ENCODE data around the gene PTH1R.
"Not testable (repeated sequence)": the region's sequence is repeated elsewhere in the genome, so short reads cannot be mapped to it uniquely, and the experiment has no call there.

PTH1R gene

DNA sequence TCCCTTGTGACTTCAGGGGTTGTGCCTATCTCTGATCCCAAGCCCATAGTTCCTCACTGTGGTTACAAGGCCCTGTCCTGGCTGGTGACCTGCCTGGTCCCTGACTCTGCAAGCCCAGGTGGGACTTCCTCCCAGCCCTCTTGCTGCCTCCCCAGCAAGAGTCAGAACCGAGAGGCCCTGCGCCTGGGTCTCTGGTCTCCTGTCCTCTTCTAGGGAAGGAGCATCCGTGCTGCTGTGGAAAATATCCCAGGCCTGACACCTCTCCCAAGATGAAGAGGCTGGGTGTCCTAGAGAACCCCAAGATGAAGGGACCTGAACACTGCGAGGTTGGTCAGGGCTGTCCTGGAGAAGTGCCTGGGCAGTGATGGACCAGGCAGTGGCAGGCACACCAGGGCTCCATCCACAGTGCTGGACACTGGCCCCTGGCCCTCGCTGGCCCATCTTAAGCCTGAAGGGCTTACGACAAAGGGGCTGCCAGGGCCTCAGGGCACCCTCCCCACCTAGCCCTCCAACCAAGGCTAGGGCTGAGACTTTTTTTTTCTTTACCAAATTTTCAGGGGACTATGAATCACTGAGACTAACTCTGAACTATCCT is 32.7 kb downstream of the PTH1R start:
- DNase-seq (ENCODE audit: low spot score), result no peak

DNA sequence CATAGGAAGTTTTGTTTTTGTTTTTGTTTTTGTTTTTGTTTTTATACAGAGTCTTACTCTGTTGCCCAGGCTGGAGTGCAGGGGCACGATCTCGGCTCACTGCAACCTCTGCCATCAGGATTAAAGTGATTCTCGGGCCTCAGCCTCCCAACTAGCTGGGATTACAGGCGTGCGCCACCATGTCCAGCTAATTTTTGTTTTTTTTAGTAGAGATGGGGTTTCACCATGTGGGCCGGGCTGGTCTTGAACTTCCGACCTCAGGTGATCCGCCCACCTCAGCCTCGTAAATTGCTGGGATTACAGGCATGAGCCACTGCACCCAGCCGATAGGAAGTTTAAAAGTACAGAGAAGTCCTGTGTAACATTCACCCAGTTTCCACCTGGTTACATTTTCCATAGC is 33.4 kb downstream of the PTH1R start:
- DNase-seq (ENCODE audit: low spot score), result not testable (repeated sequence)

DNA sequence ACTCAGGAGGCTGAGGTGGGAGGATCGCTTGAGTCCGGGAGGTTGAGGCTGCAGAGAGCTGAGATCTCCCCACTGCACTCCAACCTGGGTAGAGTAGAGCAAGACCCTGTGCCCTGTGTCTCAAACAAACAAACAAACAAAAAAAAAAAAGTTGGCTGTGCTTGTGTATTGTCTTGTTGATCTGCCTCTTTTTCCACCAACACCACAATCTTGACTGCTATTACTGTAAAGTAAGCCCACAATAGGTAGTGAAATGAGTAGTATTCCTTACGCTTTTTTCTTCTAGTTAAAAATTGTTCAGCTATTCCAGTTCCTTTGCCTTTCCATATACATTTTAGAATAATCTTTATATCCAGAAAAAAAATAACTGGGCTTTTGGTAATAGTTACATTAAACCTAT is 35.5 kb downstream of the PTH1R start:
- DNase-seq (ENCODE audit: low spot score), result no peak

DNA sequence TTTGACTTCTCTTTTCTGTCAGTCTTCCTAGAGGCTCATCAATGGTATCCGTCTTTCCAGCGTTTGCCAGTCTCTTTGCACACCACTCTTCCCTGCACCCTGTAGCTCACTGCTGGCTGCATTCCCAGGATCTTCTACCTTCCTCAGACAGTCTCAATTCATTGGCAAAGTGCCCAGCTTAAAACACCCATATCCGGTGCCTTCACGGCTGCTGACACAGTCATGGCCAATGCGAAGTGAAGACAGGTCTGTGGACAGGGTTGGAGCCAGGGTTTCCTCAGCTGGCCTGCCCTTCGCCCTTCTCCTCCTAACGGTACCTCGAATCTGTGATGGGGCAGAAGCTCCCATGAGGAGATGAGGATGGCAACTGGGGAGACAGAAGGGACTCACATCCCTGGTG is 36.1 kb downstream of the PTH1R start:
- no peak for DNase-seq (ENCODE audit: low spot score)

DNA sequence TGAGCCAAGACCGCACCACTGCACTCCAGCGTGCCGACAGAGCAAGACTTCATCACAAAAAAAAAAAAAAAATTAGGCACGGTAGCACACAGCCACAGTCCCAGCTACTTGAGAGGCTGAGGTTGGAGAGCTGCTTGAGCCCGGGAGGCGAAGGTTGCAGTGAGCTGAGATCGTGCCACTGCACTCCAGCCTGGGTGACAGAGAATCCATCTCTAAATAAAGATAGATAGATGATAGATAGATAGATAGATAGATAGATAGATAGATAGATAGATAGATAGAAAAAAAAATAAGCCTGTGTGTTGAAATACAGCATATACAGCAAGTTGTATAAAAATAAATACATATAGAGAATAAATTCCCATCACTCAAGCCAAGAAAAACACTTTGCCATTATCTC is 37.3 kb downstream of the PTH1R start:
- DNase-seq (ENCODE audit: low spot score), result no peak

DNA sequence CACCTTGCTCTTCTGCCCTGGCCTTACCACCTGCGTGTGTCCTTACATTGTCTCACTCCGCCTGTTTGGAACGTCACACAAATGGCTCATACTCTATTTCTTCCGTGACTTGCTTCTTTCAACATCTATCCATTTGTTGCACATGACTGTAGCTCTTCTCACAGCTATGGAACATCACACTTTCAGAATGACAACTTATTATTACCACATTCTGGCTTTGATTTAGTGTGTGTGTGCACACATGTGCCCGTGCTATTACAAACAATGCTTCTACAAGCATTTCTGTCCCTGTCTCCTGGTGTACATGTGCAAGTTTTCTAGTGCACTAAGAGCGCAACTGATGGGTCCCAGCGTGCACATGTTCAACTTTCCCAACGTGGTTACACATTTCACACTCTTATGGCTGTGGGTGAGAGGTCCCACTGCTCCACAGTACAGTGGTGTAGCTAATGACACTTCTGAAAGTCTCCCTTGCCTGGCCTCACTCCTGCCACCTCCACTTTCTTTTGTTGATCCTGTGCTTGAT is 37.8 kb downstream of the PTH1R start:
- no peak for DNase-seq (ENCODE audit: low spot score)

DNA sequence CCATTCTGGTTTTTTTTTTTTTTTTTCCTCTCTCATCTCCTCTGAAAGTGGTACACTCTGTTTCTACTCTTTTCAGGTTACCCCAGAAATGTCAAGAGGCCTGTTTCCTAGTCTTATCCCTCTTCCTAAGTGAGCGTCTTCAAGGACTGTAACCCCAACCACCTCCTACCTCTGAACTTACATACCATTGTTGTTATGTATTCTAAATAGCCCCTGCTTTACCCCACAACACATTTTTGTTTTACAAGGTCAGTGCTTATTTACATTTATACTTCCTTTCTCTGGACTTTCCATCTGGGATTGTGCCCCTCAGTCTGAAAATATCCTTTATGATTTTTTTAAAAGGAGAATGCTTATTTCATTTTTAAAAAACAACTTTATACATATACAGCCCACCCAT is 38.8 kb downstream of the PTH1R start:
- DNase-seq (ENCODE audit: low spot score), result no peak

DNA sequence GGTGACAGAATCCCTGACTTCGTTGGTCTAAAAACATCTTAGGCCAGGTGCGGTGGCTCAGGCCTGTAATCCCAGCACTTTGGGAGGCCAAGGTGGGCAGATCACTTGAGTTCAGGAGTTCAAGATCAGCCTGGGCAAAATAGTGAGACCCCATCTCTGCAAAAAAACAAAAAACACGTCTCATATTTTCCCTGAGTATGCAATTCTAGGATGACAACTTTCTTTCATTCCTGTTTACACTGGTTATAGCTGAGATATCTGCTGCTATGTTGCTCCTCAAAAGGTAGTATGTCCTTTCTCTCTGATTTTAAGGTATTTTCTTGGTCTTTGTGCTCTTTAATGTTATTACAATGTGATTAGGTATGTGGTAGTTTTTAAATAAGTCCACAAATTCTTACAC is 39.3 kb downstream of the PTH1R start:
- no peak for DNase-seq (ENCODE audit: low spot score)

DNA sequence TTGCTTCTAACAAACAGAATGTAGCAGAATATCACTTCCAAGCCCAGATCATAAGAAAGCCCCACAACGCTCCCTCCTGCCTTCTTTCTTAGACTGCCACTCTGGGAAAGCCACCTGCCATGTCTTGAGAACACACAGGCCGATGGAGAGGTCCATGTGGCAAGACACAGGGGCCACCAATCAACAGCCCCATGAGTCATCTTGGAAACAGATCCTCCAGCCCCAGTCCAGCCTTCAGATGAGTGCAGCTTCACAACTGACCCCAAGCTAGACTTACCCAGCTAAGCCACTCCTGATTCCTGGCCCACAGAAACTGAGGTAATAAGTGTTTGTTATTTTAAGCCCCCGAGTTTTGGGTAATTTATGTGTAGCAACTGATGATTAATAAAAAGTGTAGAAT is 39.7 kb downstream of the PTH1R start:
- no peak for DNase-seq (ENCODE audit: low spot score)

DNA sequence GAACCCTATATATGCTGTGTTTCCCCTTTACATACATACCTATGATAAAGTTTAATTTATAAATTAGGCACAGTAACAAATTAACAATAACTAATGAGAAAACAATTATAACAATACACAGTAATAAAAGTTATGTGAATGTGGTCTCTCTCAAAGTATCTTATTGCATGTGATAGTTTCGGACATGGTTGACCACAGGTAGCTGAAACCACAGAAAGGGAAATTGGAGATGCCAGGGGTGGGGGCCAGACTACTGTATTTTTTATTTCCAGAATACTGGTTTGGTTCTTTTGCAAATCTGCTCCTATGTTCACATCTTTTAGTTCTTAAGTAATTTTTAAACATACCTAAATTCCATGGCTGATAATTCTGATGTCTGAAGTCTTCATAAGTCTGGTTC is 40.7 kb downstream of the PTH1R start:
- DNase-seq (ENCODE audit: low spot score), result no peak

DNA sequence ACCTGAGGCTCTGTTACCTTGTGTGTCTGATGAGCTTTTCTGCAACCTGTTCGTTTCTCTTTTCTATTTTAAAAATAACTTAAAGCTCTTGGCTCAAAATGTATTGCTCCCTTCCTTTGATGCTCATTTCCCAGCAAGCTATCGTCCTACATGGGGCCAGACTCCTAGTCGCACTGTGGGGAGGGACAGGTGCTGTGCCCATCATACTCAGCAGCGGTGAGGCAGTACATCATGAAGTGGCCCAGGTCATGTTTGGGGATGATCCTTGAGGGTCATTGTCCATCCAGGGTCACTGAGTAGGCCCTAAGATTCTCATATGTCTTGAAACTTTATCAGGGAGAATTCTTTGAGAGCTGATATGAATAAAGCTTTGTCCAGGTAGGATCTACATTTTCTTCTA is 41.1 kb downstream of the PTH1R start:
- DNase-seq (ENCODE audit: low spot score), result no peak

DNA sequence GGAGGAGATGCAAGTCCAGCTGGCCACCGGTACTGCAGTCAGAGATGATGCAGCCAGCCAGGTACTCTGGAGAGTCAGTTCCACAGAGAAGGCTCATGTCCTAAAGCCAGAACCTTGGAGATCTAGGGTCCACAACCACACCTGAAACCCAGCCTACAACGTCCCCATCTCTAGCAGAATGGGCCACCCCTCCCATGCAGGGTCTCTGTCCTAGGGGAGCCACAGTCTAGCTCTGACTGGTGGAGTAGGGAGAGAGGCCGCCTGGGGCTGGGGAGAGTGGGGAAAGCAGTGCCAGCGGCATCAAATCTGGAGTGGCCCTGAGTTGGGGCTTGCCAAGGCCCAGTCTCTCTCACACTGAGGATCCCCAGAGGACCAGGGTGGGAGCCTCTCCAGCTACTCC is 43.5 kb downstream of the PTH1R start:
- DNase-seq (ENCODE audit: low spot score), result no peak

DNA sequence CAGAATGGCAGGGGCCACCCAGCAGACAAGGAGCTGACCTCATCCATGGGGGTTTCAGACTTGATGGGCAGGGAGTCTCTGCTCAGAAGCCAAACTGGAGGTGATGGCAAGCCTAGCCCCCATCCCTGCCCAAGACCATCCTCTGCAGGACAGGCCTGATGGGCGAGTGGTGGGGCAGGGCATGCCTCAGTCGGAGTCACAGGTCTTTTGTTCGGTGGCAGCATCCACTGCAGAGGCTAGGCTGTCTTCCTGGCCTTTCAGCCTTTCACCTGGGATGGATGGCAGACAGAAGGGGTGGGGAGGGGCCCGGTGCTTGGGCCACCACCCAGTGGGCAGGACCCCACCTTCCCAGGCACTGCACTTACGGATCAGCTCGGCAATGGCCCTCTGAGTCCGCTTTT is 44.4 kb downstream of the PTH1R start:
- no peak for DNase-seq (ENCODE audit: low spot score)

DNA sequence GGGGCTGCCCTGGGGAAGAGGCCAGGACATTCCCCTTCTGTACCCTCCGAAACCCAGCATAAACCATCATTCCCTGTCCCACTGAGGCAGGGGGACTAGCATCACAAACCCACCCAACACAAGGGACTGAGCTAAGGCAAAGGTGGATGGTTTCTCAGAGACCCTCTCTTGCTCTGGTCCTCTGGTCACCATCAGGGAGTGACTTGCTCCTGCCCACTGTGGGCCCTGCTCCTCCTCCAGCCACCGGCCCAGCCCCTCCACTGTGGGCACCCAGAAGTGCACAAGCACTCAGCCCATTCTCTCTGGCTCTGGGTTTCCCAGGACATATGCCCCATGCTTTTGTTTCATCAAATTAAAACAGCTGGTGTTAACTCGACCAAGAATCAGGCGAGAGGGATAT is 44.9 kb downstream of the PTH1R start:
- no peak for DNase-seq (ENCODE audit: low spot score)

DNA sequence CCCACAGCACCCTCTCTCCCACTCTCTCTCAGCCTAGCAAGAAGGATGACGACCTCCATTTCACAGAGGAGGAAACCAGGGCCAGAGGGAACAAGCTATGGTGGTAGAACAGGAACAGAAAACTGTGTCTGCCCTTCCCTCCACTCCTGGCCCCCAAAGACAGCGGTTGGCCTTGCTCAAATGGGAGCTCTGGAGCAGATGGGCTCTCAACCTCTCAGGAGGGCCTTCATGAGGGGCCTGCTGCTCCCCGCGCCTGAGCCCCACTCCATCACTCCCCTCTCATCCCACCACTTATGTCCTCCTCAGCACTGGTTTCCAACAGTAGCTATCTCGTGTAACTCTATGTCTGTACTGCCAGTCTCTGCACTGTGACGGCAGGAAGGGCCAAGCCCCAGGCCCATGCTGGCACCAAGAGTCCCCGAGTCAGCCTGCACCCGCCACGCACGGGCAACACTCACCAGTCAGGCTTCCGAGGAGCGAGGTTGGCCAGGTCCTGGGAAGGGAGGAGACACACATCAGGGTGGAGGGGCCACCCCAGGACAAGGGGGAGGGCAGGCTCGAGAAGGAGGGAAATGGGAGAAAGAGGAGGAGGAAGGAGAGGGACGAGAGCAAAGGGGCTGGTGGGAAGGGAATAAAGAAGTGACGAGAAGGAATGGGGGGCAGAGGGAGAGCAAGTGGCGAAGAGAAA is 45.5 kb downstream of the PTH1R start:
- no peak for DNase-seq (ENCODE audit: low spot score)

DNA sequence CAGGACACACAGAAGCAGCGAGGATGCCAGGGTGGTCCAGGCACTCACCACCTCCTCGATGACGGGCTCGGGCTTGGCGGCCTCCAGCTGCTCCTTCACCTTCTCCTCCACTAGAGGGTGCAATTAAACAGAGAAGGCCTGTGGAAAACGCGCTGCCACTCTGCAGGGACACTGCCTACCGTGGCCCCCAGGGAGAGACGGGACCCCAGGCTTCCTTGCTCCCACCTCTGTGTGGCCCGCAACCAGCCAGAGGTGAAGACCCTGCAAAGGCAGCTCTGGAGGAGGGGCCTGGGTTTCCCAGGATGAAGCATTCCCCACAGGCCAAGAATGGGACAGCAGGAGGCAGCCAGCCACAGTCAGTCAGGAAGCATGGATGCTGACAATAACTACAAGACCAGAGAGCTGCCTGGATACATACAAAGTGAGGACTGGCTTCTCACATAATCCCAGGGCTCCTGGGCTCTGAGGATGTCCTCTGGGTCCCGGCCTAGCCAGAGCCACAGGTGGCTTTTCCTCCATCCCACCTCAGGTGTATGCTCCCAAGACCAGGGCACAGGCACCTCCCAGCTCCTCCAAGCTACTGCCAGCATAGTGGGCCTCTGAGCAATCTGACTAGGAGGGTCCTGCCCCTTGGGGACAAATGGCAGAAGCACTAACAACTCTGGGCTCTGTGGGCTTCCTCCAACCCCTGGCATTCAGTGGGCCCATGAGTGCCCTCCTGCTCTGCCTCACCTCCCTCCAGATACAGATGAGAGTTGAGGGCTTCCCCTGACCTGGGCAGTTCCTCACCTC is 46.2 kb downstream of the PTH1R start:
- DNase-seq (ENCODE audit: low spot score), result no peak

DNA sequence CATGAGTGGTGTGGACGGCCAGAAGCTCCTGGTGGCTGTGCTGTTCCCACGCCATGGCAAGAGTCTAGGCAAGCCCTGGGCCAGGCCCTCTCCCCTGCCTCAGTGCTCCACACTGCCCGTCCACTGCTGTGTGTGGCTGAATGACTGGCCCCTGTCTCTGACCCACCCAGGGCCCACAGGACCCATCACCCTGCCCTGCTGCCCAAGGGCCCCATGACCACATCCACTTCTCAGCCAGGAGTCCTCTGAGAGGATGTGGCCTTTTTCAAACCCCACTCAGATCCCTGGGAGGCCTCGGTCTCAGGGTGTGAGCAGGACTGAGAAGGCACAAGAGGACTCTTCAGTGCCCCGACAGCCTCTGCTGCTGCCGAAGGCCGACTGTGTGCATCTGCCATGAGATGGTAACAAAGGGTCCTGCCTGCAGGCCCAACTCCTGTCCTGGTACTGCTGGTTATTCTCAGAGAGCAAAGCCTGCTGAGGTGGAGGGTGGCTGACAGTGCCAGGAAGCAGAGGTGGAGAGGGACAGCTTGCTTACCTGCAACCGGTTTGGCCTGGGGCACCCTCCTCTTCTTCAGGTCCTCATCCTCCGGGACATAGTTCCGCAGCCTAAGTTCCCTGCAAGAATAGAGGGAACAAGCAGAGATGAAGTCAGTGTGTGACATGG is 47.5 kb downstream of the PTH1R start:
- no peak for DNase-seq (ENCODE audit: low spot score)

DNA sequence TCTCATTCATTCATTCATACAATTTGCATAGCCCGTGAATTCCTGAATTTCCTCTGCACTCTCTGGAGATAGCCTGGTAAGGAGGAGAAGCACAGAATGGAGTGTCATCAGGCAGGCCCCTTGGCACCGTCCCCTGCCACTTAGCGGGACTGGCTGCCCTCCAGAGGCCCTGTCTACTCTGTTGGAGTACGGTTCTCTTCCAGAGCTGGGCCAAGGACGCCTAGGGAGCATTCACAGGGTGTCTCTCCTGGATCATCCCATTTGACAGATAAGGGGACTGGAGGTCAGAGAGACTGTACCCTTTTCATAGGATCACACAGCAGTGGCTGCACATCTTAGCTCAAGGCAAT is 48.0 kb downstream of the PTH1R start:
- DNase-seq (ENCODE audit: low spot score), result no peak

DNA sequence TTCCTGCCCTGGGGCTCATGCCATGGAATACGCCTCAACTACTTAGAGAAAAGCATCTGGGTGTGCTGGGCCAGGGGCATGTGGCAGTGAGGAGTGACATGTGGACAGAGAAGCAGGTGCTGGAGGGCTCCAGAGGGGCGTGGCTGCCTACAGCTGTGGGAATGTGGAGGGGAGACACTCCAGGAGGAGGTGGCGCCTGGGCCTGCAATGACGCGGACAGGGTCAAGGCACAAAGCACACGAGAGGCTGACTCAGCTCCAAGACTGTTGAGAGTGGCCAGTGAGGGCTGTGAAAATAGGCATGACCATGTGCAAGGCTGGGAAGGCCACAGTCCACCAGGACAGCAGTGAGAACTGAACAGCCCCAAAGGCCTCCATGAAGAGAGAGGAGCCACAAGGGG is 48.5 kb downstream of the PTH1R start:
- no peak for DNase-seq (ENCODE audit: low spot score)

DNA sequence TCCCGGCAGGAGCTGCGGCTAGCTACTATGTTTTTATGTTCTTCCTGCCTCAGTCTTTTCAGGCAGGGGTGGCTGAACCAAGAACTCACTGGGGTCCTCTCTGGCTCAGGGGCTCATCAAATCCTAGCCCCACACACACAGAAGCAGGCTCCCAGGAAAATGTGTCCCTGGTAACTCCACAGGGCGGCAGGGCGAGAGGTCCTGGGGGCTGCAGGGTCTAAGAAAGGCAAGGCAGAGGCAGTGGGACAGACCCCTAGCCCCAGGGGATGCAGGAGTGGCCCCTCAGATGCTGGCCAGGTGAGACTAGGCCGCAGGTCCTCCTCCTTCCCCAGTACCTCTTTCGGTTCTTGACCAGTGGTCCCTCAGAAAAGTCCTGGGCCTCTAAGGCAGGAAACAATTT is 48.9 kb downstream of the PTH1R start:
- no peak for DNase-seq (ENCODE audit: low spot score)

DNA sequence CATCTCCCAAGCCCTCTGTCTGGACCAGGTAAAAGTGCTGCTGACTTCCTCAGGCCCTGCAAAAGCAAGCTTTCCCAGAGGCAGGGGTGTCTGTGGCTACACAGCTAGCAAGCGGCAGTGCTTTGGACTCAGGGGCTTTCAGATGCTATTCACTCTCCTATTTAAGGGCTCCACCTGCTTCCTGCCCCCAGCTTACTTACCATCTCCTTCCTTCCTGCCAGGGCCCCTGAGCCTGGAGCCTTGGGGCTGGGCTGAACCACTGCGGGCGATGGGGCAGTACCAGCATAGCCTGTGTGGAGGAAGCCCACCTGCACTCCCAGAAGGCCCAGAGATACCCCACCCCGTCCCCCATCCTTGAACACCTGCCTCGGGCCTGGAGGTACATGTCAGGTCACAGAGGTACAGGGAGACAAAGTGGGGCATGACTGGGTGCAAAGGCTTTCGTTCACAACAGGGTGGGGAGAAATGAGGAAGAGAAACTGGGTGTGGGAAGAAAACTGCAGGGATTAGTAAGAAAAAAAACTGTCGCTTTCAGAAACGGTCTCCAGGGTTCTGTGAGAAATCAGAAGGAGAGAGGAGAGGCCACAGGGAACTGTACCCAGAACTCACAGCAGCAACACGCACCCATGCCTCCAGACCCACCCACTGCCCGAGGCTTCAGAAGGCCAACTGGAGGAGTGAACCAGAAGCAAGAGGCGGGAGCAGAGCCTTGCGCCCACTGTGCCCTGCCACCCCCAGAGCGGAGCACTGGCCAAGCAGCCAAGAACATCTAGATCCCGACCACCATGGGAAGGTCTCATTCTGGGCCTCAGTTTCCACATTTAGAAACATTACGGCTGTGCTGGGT is 49.6 kb downstream of the PTH1R start:
- no peak for DNase-seq (ENCODE audit: low spot score)

DNA sequence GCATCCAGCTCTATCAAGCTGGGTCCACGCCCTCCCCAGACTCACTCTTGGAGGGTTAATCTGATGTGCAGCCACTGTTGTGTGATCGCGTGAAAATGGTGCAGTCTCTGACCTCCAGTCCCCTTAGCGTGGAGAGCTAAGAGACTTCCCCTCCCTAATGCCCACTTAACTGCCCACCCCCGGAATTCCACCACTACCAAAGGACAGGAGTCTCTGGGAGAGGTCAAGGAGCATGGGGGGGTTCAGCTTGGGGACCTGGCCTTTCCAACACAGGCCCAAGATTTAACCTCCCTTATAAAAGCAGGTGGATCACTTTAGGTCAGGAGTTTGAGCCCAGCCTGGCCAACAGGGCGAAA is 50.2 kb downstream of the PTH1R start:
- no peak for DNase-seq (ENCODE audit: low spot score)

Data from SK-N-DZ (cell line).